HG02852 (cell line): Measurements from ENCODE around the gene TXNRD2.

ENCODE experiments used
- ATAC-seq: cut with Tn5 transposase; IDR thresholded peaks from one replicate; pipeline ENCODE4 v1.9.1; 2021; ENCODE audit warnings: mild to moderate bottlenecking, moderate library complexity; ENCODE audit not compliant: unreplicated experiment

Gene TXNRD2

GRCh38 chr22:19980766-19981165 lies 39.1 kb upstream of the TXNRD2 start:
- ATAC-seq: no peak

GRCh38 chr22:19979712-19980493 lies 38.3 kb upstream of the TXNRD2 start:
- ATAC-seq: no peak

GRCh38 chr22:19978748-19979147 lies 37.1 kb upstream of the TXNRD2 start:
- ATAC-seq: no peak

DNA sequence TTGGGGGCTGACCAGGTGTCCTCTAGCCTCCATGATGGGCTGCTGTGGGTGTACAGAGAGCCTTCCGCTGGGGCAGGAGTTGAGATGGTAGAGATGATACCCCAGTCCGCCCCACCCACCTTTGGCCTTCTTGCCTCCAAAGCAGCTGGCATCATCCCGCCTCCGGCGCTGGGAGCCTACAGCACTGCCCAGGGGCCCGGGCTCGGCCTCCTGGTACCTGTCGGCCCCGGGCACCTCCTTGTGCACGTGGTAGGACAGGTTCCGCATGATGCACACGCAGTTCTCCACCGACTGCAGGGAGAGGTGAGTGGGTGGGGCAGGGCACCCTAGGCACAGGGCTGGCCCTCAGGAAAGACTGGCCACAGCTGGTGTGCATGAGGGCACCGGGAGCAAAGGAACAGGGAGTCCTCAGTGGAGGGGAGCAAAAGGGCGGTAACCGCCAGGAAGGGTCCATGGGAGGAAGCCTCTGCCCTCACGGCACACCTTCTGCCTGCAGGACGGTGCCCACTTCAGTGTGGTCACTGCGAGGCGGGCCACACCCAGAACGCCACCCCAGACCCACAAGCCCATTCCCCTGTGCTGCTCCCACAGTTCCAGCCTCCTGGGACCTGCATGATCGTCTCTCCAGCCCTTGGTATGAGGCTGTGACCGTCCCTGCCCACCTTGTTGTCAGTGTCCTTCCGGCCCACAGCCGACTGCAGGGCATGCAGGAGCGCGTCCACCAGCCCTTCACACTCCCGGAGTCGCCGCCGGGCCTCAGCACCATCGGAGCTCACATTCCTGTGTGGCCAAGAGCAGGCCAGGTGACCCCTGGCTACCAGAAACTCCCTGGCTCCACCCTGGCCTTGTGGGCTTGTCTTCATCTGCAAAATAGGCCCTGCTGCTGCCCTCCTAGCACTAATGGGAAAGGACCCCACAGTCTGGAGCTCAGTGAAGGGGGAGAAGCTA lies 36.0 kb upstream of the TXNRD2 start:
- ATAC-seq: no peak

DNA sequence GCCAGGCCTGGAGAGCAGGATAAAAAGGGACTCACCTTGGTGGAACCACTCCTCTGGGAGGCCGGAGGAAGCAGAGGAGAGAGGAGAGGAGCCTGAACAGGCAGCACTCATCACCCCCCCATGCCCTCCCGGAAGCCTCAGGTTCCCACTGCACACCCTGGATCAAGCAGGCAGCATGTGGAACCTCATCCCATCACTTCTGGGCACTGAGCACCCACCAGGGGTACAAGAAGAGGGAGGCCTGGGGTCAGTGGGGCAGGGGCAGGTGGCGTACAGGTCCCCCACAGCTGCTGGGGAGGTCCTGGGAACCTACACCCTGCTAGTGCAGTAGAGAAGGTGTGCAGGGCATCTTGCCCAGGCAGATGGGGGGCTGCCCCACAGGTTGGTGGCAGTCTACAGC lies 35.1 kb upstream of the TXNRD2 start:
- no peak for ATAC-seq

DNA sequence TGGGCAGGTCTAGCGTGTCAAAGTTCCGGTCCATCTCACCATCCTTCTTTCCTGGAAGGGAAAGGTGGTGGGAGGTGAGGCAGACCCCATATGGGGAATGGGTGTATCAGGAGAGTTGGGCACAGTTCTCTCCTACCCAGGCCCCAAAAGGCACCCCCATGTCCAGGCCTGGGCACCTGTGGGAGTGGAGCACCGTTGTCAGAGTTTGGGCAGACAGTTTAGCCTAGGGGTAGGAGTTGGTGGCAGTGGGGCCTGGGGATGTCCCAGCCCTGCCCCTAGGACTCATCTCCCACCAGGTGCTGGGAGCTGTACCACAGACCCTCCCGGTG lies 34.1 kb upstream of the TXNRD2 start:
- ATAC-seq: no peak

GRCh38 chr22:19974935-19975706 lies 33.5 kb upstream of the TXNRD2 start:
- ATAC-seq: no peak

DNA sequence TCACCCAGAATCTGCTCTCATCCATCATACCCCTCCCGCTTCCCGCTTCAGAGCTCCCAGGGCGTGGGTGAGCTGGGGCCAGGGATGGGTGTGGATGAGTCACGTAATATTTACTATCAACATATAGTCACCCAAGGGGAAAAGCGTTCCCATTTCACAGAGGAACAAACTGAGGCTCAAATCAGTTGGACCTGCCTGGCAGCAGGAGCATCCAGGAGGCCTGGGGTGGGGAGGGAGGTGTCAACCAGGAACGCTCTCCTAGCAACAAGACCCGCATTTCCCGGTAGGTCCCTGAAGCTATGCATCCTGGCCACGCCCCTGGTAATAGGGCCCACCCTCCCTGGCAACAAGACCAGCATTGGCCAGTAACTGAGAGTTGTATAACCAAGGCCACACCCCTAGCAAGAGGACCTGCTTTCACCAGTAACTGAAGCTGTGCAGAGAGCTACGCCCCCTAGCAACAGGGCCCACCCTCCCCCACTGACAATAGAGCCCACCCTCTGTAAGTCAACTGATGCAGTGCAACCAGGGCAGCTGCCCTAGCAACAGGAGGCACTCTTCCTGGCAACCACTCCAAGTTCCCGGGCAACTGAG lies 32.7 kb upstream of the TXNRD2 start:
- no peak for ATAC-seq

DNA sequence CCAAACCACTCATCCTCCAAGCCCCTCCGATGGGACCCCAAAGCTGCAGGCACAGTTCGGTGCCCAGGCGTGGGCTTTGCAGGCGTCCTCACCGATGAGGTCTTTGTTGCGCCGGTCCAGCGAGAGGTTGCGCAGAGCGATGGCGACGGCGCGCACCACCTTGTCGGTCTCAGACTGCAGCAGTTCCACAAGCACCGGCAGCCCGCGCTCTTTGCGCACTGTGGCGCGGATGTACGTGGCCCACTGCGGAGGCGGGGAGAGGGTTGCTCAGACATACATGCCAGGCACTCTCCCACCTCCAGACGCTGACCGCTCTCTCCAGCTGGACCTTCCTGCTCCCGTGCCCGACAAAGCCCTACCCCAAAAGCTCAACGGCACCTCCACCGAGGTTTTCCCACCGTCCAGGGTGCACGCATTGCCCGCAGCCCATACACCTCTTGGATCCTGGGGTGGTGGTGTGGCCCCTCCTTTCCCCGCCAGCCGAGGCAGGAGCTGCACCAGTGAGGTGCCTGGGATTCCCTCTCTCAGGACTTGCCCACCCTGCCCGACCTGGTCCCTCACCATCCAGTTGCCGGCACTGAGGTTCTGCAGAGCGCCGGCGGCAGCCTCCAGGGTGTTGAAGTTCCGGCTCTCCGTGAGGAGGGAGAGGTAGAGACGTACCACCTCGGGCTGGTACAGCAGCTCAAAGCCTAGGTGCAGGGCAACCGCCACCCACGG lies 32.1 kb upstream of the TXNRD2 start:
- ATAC-seq: no peak

GRCh38 chr22:19972652-19973550 lies 31.3 kb upstream of the TXNRD2 start:
- no peak for ATAC-seq

DNA sequence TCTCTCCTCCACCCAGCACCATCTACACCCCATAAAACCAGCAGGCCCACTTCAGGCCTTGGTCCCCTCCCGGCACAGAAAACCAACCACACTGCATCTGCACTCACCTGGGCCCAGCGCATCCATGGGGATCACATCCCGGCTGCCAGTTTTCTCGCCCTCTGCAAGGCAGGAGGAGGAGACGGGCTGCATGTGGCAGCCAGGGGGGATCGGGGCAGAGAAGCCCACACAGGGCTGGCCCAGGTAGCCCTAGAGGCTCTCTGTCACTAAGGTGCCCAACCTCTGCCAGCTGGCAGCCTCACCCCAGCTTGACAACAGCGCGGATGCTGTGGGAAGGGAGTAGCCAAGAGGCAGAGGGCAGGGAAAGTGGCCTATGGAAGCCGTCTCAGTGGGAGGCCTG lies 30.6 kb upstream of the TXNRD2 start:
- no peak for ATAC-seq

- ATAC-seq: no peak
Measured at GRCh38 chr22:19971276-19972124, 29.9 kb upstream of the TXNRD2 start.

GRCh38 chr22:19970479-19971275 lies 29.1 kb upstream of the TXNRD2 start:
- ATAC-seq: no peak

- ATAC-seq: no peak
Measured at GRCh38 chr22:19970031-19970478, 28.4 kb upstream of the TXNRD2 start.

- ATAC-seq: no peak
Measured at GRCh38 chr22:19969141-19969928, 27.7 kb upstream of the TXNRD2 start.

- ATAC-seq: no peak
Measured at GRCh38 chr22:19968450-19968891, 26.9 kb upstream of the TXNRD2 start.
